Osteoblast (primary cell): ENCODE data around the gene INTS4. TPM values are rescaled to one million over a fixed set of nuclear protein-coding genes. Genes with fewer than 3 reads are reported as not detected.

Experiments
- DNase-seq: peaks from one replicate; pipeline ENCODE4 v3.0.0; 2011; ENCODE audit warnings: low spot score, mixed read lengths; ENCODE audit not compliant: insufficient read length; ENCODE audit errors: missing footprints
- H2AFZ ChIP-seq: 2 replicates; pipeline ENCODE4 v1.6.0; 2011; ENCODE audit warnings: mild to moderate bottlenecking, low read length
- H3K27ac ChIP-seq: 2 replicates; pipeline ENCODE4 v1.5.1; 2011; ENCODE audit warnings: mild to moderate bottlenecking, low read depth, low read length, moderate library complexity
- H3K27me3 ChIP-seq: 2 replicates; pipeline ENCODE4 v1.6.0; 2012; ENCODE audit warnings: mild to moderate bottlenecking, control low read depth, inconsistent platforms, low read length, moderate library complexity; ENCODE audit not compliant: insufficient read depth
- H3K36me3 ChIP-seq: 2 replicates; pipeline ENCODE4 v1.5.1; 2011; ENCODE audit warnings: mild to moderate bottlenecking, low read length, control low read depth, moderate library complexity; ENCODE audit not compliant: insufficient read depth
- H3K4me1 ChIP-seq: 2 replicates; pipeline ENCODE4 v1.5.1; 2011; ENCODE audit warnings: mild to moderate bottlenecking, low read length, control low read depth, moderate library complexity; ENCODE audit not compliant: insufficient read depth
- H3K4me2 ChIP-seq: 2 replicates; pipeline ENCODE4 v1.6.0; 2011; ENCODE audit warnings: mild to moderate bottlenecking, low read length; ENCODE audit not compliant: insufficient read depth
- H3K4me3 ChIP-seq: fragments of 200-600 bp; sonication (generic); 3 replicates; pipeline ENCODE4 v1.5.1; 2012; ENCODE audit warnings: mild to moderate bottlenecking, low read length, inconsistent platforms; ENCODE audit not compliant: insufficient read depth
- H3K79me2 ChIP-seq: 2 replicates; pipeline ENCODE4 v1.6.0; 2012; ENCODE audit warnings: mild to moderate bottlenecking, low read length, control low read depth, inconsistent platforms; ENCODE audit not compliant: insufficient read depth
- H3K9me3 ChIP-seq: 2 replicates; pipeline ENCODE4 v1.5.1; 2011; ENCODE audit warnings: low read depth, low read length, control low read depth
- H4K20me1 ChIP-seq: 2 replicates; pipeline ENCODE4 v1.6.0; 2012; ENCODE audit warnings: mild to moderate bottlenecking, low read length, control low read depth; ENCODE audit not compliant: insufficient read depth
- total RNA-seq: library from RNA; depleted of rRNA; stranded (reverse); fragments of >200 nt; gene quantifications from 2 replicates; pipeline ENCODE4 v1.2.3, GENCODE V29; 2012
- TF ChIP-seq, protein P1 (sequence below): IDR thresholded peaks from 2 replicates; pipeline ENCODE4 v1.5.1; 2011; ENCODE audit warnings: mild to moderate bottlenecking, low read depth, low read length, moderate library complexity; ENCODE audit errors: extremely low read depth

The INTS4 gene
- total RNA-seq, 1 donor: 35.8 TPM

DNA sequence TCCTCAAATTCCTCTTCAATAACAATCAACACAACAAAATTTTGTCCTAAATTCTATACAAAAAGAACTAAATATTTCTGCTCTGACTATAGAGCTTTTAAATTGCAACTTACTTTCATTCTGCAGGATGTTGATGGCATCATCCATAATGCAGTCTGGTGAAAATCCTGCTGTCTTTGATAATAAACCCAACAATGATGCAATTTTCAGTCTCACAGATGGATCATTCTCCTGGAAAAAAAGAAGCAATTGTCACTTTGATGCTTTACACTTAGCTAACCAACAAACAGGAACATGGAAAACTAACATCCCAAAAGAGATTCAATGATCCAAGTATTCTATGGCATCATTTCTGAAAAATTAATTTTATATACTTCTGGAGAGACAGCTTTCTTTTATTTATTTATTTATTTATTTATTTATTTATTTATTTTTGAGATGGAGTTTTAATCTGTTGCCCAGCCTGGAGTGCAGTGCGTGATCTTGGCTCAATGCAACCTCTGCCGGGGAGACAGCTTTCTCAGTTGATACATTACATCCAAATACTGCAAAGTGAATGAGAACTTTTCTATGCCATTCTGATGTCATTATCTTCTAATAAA, 13.0 kb downstream of the INTS4 start:
- no peak for DNase-seq
- no peak overlapping the region for H3K27ac ChIP-seq

DNA sequence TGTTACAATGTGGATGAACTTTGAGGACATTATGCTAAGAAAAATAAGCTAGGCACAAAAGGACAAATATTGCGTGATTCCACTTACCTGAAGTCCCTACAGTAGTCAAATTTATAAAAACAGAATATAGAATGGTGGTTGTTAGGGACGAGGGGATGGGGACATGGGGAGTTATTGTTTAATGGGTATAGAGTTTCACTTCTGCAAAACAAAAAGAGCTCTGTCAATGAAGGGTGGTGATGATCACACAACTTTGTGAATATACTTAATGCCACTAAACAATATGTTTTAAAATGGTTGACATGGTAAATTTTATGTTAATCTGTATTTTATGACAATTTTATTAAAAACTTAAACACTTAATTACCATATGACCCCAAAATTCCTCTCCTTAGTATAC, 26.1 kb downstream of the INTS4 start:
- H2AFZ ChIP-seq: no peak overlapping the region
- no peaks in the 10 kb centered on the region for H3K9me3 ChIP-seq
- no peak overlapping the region for H3K4me3 ChIP-seq
- H4K20me1 ChIP-seq: no peaks in the 10 kb centered on the region
- no peaks in the 10 kb centered on the region for H3K27me3 ChIP-seq
- H3K4me2 ChIP-seq: no peak overlapping the region
- no peak for DNase-seq
- no peaks in the 10 kb centered on the region for H3K79me2 ChIP-seq
- H3K36me3 ChIP-seq: peaks cover 7% of the 10 kb centered on the region
- no peak overlapping the region for H3K27ac ChIP-seq
- H3K4me1 ChIP-seq: no peaks in the 10 kb centered on the region
- TF ChIP-seq, protein P1, sequence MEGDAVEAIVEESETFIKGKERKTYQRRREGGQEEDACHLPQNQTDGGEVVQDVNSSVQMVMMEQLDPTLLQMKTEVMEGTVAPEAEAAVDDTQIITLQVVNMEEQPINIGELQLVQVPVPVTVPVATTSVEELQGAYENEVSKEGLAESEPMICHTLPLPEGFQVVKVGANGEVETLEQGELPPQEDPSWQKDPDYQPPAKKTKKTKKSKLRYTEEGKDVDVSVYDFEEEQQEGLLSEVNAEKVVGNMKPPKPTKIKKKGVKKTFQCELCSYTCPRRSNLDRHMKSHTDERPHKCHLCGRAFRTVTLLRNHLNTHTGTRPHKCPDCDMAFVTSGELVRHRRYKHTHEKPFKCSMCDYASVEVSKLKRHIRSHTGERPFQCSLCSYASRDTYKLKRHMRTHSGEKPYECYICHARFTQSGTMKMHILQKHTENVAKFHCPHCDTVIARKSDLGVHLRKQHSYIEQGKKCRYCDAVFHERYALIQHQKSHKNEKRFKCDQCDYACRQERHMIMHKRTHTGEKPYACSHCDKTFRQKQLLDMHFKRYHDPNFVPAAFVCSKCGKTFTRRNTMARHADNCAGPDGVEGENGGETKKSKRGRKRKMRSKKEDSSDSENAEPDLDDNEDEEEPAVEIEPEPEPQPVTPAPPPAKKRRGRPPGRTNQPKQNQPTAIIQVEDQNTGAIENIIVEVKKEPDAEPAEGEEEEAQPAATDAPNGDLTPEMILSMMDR: no peak

More for the DNA sequence above, 13.0 kb downstream of the INTS4 start:
- no peak overlapping the region for H2AFZ ChIP-seq
- no peaks in the 10 kb centered on the region for H3K9me3 ChIP-seq
- H3K79me2 ChIP-seq: peaks cover 19% of the 10 kb centered on the region
- H3K36me3 ChIP-seq: peaks cover 38% of the 10 kb centered on the region
- no peak overlapping the region for H3K4me2 ChIP-seq
- H3K4me1 ChIP-seq: no peaks in the 10 kb centered on the region
- no peaks in the 10 kb centered on the region for H4K20me1 ChIP-seq
- TF ChIP-seq, protein P1: no peak
- no peak overlapping the region for H3K4me3 ChIP-seq
- no peaks in the 10 kb centered on the region for H3K27me3 ChIP-seq

DNA sequence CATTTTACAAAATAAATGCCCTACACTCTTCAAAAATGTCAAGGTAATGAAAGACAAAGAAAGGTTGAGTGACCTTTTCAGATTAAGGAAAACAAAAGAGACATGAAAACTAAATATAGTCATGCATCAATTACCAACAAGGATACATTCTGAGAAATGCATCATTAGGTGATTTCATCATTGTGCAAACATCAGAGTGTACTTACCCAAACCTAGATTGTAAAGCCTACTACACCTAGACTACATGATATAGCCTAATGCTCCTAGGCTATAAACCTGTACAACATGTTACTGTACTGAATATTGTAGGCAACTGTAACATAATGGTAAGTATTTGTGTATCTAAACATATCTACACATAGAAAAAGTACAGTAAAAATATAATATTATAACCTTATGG, 26.7 kb downstream of the INTS4 start:
- no peaks in the 10 kb centered on the region for H3K4me1 ChIP-seq
- no peaks in the 10 kb centered on the region for H3K27me3 ChIP-seq
- H3K9me3 ChIP-seq: no peaks in the 10 kb centered on the region
- H3K27ac ChIP-seq: no peak overlapping the region
- H2AFZ ChIP-seq: no peak overlapping the region
- TF ChIP-seq, protein P1: no peak
- H3K79me2 ChIP-seq: no peaks in the 10 kb centered on the region
- H3K4me3 ChIP-seq: no peak overlapping the region
- H3K36me3 ChIP-seq: peaks cover 7% of the 10 kb centered on the region
- no peak for DNase-seq
- H3K4me2 ChIP-seq: no peak overlapping the region
- no peaks in the 10 kb centered on the region for H4K20me1 ChIP-seq

DNA sequence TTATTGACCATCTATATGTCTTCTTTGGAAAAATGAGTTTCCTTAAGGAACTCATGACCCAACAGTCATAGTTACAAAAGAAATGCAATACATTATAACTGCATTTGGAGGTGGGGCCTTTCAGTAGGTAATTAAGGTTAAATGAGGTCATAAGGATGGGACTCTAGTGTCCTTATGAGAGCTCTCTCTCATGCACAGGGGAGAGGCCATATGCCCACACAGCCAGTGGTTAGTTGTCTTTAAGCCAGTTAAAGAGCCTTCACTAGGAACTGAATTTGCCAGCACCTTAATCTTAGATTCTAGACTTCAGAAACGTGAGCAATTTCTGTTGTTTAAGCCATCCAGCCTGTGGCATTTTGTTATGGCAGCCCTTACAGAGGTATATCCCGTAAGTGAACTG, 27.3 kb downstream of the INTS4 start:
- Histone ChIP-seq H3K9me3 (no peaks in the 10 kb centered on the region), H2AFZ (no peak overlapping the region), H3K27me3 (no peaks in the 10 kb centered on the region), H3K4me2 (no peak overlapping the region), H3K4me1 (no peaks in the 10 kb centered on the region), H3K36me3 (peaks cover 7% of the 10 kb centered on the region), H4K20me1 (no peaks in the 10 kb centered on the region), H3K4me3 (no peak overlapping the region), H3K27ac (no peak overlapping the region), H3K79me2 (no peaks in the 10 kb centered on the region)
- TF ChIP-seq, protein P1: no peak
- no peak for DNase-seq
